ENCODE results near the gene IPO9.
A peak's percentile ranks its signal among the peaks of the same experiment; 100 is the strongest.
"Not testable (repeated sequence)": the region's sequence is repeated elsewhere in the genome, so short reads cannot be mapped to it uniquely, and the experiment has no call there.

The IPO9 gene

DNA sequence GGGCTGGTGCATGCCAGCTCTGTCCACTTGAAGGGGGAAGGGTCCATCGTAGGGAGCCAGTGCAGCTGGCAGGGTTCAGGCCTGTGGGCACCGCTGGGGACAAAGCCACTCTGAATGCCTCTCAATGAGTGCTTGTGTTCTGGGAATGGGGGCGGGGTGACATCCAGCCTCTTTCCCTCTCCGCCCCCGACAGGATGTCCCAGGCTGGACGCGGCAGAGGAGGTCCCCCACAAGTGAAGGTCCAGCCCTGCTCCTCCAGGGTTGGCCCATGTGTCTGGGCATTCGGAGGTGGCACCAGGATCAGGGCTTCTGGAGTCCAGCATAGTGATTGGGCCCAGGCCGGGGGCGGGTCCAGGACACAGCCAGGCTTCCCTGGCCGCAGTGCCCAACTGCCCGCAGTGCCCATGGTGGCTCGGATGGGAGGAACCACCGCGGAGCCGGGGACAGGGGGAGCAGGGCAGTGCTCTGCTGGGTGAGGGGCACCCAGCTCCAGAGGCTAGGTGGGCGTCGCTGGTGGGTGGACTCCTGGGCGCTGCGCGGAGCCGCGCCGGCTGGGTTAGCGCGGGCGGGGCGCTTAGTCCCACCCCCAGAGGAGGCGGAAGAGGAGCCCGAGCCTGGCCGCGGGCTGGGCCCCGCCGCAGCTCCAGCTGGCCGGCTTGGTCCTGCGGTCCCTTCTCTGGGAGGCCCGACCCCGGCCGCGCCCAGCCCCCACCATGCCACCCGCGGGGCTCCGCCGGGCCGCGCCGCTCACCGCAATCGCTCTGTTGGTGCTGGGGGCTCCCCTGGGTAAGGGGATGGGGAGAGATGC is 59.5 kb downstream of the IPO9 start, which contains the start of gene SHISA4:
TSS of gene SHISA4 (plus strand) at position 617 of the 808 bp plus-strand sequence. CDS start at position 714, 97 bp downstream.
- DNase-seq, result peak; percentile 64 to 98 (median 93)

DNA sequence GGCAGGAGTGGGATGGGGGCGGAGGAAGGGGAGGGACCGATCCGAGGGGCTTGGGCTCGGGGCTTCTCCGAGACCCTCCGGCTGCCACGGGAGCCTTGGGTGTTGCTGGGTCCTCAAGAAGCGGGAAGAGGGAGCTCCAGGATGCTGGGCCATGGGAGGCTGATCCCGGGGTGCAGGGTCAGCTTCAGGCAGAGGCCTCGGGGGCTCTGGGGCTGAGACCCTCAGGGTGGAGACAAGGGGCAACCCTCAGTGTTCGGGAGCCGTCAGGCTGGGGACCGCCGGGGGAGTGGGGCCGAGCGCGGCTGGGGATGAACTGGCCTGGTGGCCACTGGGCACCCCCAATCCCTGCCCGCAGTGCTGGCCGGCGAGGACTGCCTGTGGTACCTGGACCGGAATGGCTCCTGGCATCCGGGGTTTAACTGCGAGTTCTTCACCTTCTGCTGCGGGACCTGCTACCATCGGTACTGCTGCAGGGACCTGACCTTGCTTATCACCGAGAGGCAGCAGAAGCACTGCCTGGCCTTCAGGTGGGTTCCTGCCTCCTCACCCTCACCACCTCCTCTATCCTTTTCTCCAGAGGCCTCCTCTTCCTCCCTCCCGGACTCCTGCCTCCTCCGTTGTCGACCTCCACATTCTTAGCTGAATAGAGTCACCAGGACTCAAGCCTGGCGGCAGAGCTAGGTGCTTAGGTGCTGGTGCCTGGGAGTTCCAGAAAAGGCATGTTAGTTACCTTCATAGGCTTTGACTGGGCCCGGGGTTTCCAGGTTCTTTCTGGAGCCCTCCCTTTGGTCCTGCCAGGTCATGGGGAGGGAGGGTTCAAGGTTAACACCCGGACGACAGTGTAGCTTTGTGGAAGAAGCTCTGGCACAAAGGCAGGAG is 60.4 kb downstream of the IPO9 start:
- peak in 4 of 51 donors; percentile 19 to 57 (median 50) for DNase-seq

DNA sequence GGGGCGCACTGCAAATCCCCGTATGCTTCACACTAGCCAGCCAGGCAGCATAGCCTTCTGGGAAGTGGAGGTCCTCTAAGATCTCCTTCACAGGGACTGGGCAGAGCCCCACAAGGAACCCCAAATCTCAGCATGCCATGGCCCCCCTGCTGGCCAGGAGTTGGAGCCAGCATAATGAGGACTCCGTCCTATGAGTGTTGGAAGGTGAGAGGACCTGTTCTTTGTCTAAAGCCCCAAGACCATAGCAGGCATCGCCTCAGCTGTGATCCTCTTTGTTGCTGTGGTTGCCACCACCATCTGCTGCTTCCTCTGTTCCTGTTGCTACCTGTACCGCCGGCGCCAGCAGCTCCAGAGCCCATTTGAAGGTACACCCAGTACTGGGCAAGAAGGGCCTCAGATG is 61.3 kb downstream of the IPO9 start:
- DNase-seq, result no peak

DNA sequence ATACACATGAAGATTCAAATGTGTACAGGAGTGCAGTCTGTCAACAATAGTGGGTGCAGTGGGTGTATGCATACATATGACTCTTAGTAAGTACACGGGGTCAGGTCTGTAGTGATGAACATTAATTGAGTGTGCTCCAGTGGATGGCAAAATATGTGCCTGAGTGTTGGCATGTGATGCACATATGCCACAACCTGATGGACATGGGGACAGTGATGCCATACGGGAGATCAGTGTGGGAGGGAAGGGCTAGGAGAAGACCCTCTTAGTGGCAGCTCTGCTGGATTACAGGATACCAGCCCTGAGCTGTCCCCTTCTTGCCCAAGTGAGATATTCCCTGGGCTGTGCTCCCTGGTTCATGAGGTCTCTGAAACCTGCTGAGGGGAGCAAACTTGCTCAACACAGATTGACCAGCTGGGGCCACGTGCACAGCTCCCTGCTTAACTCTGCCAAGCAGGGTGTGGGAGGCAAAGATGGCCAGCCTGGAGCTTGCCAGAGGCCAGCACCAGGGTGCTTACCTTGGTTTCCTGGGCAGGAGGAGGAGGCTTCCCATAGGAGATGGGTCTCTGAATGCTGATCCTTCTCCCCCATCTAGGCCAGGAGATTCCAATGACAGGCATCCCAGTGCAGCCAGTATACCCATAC is 62.0 kb downstream of the IPO9 start:
- no peak for DNase-seq

DNA sequence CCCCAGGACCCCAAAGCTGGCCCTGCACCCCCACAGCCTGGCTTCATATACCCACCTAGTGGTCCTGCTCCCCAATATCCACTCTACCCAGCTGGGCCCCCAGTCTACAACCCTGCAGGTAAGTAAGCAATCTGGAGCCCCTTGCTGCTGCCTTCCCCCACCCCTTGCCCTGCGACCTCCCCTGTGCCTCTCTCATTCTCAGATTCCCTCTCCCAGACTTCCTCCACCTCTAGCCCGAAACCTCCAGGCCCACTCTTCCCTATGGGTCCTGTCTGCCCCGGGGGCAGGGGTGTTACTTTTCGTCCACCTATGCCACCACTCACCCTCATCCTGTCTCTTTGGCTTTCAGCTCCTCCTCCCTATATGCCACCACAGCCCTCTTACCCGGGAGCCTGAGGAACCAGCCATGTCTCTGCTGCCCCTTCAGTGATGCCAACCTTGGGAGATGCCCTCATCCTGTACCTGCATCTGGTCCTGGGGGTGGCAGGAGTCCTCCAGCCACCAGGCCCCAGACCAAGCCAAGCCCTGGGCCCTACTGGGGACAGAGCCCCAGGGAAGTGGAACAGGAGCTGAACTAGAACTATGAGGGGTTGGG is 62.6 kb downstream of the IPO9 start:
- no peak for DNase-seq

DNA sequence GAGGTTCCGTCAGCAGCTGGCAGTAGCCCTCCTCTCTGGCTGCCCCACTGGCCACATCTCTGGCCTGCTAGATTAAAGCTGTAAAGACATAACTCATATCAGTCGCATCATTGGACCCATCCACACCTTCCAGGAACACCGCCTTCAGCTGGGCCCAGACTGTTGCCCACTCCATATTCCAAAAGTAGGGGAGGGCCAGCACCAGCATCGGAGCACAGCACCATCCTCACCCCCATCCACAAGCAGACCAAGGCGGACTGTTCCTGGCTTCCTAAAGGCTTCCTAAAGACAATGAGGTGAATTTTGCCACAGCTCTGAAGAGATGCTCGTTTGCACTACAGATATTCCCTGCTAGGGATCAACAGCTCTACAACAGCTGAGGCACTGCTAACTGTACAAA is 63.3 kb downstream of the IPO9 start:
- no peak for DNase-seq

DNA sequence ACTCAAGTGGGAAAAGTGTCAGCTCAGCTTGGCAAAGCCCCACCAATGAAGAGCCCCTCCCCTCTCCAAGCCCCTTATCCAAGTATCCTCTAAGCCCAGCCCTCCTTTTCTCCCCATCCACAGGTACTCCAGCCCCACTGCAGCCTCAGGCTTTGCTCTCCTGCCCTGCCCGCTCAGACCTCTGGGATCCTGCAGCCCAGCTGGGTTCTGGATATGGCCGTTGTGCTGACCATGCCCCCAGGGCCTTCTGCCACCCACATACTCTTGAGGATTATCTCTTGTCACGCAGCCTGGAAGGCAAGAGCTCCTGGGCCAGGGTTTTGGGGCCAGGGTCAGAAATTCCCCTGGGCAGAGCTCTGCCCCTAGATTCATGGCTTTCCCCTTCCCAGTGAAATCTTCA is 64.5 kb downstream of the IPO9 start:
- no peak for DNase-seq

DNA sequence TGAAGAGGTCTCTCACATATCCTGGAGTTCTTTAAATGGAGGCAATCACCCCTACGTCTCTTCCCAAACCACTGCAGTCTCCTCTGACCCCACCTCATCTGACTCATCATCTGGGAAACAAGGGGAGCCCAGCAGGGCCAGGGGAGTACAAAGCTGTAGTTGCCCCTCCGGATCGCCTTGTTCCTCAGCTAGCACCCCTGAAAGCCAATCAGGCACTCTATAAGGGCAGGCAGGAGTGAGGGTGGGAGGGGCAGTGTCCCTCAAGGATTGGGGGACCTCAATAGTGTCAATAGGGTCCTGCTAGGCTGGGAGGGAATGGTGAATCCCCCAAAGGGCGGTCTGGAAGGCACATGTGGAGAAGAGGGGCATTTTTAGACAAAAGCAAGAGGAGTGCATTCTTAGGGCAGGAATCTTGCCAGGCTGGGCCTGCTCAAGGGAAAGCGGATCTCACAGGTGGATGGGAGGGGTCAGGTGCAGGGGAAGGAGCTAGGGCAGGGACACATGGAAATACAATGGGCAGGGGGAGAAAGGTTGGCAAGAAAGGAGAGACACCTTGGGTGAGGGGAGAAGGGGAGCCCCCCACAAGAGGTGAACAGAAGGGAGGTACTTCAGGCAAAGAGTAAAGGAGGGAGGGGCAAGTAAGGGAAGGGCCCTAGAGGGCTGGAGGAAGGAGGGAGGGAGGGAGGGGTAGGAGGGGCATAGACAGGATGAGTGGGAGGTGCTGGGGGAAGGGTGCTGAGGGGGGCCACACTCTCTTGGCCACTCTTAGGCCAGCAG is 65.6 kb downstream of the IPO9 start:
- DNase-seq, result no peak

DNA sequence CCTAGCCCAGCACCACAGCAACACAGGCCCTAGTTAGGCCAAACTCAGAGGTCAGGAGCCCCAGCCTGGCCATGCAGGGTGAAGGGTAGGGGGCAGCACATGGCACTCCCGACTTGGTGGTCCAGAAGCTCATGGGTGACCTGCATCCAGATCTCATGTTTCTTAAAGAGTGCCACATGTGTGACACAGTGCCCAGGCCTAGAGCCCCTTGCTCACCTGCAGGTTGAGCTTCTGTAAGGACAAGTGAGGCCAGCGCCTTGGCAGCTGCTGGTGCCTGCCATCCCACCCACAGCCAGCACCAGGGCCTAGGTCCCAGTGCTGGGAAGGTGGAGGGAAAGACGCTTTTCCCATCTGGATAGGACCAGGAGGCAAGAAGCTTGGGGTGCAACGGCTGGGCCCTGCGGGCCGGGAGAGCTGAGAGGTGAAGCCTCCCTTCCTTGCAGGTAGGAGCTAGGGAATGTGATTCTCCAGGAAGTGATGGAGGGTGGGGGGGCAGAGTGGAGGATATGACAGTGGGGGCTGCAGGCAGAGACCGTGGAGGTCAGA is 66.2 kb downstream of the IPO9 start:
- no peak for DNase-seq

DNA sequence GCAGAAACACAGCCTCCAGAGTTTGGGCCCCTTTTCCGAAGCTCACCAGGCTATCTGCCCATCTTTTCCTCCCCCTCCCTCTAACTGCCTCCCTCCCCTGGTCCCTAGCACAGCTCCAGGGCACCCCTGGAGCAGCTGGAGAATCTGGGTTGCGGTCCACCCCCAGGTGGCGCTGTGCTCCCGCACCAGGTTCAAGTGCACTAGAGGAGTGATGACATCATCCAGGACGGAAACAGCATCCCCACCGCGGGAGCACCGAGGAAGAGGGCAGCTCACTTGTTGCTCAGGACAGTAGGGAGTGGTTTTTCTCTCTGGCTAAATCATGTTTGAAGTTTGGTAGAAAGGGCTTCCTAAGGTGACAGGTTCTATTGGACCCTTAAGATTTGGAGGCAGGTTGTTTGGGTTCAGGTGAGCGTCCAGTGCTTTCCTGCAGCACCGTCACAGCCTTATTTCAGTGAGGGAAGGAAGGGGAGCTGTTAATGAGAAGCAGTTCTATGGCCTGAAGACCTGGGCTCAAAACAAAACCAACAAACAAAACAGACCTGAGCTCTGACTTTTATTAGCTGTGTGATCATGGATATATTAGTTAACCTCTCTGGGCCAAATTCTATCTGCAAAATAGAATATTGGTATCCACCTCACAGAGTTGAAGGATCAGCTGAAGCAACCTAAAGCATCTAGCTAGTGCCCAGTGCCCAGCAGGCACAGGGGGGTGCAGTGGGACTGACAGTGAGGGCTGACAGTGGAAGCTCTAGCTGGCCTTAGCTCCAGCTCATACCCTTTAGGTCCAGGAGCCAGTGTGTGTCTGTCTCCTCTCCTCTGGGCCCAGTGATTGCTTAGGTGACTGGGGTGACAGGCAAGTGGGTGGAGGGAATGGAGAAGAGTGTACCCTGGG is 67.2 kb downstream of the IPO9 start:
- DNase-seq, result peak in 49 of 51 donors; percentile 19 to 89 (median 70)

DNA sequence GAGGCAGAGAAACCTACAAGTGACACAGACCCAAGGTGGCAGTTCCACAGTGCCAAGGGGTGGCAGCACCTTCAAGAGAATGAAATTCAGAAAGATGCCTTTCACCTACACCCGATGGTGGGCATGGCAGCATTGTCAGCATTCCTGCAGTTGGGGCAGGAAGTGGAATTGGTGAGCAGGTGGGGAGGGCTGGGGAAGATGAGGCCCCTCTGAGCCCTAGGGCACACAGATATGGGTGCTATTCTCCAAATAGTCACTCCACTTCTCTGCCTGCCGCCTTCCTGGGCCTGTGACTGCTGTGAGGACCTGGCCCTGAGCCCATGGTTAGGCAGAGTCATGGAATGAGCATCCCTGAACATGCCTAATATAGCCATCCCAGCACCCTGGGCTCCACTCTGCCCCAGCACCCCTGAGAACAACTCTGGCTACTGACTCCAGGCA is 68.0 kb downstream of the IPO9 start:
- DNase-seq, result no peak

DNA sequence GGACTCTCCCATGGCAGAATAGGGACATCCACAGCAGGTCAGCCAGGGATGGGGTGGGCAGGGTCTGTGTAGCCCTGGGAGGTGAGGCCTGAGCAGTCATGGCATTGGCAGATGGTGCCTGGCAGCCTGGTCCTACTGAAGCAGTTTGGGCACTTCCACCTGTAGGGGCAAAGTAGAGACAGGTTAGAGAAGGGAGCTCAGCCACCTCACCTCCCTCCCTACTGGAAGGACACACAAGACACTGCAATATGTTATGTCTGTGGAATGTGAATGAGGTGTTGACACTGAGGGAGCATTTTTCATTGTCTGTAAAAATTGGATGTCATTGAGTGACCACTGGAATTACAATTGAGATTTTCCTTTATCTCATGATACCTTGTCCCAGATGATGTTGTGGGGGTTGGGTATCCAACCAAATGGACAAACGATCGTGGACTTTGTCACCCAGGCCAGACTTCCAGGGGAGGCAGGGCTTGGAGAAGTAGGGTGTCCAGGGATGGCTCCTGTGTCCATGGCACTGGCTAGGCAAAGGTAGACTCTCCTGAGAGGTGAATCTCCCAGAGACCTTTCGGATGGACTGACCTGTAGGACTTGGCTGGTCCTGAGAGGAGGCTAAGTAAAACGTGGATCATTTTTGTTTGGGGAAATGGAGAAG is 69.4 kb downstream of the IPO9 start:
- DNase-seq, result no peak

DNA sequence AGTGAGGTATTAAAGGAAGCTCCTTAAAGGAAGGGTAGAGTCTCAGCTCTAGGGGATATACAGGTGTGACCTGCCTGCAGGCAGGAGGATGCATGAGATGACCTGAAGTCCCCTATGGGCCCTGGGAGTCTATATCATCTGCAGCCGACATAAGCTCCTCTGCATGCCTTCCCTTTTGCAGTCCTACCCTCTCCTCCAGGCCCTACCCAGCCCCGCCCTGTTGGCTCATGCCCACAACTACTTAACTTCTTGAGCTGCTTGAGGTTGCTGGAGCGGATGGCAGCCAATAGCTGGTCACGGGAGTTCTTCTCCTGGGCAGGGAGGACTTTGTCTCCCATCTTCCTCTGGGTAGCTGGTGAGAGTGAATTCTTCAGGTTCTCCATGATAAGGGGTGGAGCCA is 70.0 kb downstream of the IPO9 start:
- no peak for DNase-seq

DNA sequence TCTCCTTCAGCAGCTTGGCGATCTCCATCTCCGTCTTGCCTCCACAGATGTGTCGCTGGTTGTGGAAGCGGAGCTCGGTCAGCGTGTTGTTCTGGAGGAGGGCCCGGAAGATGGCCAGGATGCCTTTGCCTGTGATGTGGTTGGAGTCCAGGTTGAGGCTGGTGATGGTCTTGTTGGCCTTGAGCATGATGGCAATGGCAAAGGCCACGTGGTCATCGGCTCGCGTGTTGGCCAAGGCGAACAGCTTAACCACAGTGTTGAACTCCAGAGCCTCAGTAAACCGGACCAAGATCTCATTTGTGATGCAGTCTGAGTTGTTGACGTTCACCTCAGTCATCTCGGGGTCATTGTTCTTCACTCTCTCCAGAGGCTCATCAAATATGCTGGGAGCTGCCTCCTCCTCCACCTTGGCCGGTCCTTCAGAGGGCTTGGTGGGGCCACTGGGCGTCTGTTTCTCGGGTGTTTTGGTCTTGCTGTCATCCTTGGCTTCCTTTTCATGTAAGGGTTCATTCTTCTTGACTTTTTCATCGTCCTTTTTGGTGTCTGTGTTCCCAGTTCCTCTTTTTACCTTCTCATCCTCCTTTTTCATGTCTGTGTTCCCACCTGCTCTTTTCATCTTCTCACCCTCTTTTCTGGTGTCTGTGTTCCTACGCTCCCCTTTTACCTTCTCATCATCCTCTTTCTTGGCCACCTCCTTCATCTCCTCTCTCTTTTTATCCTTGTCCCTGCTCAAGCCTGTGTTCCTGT is 70.9 kb downstream of the IPO9 start:
- DNase-seq, result no peak

DNA sequence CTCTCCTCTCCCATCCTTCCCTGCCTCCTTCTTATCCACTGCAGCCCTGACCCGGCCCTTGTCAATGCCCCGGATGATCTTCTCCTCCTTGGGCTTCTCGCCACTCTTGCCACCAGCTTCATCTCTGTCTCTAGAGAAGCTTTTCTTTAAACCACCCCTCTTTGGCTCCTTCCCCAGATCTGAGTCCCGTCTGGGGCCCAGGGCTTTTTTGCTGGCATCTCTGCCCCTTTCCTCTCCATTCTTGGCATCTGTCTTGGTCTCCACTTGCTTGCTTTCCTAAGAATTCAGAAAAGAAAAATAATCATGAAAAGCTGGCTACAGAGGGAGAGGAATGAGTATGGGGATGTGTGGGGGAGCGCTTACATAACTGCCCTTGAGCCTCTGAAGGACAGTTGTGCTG is 71.5 kb downstream of the IPO9 start:
- no peak for DNase-seq

DNA sequence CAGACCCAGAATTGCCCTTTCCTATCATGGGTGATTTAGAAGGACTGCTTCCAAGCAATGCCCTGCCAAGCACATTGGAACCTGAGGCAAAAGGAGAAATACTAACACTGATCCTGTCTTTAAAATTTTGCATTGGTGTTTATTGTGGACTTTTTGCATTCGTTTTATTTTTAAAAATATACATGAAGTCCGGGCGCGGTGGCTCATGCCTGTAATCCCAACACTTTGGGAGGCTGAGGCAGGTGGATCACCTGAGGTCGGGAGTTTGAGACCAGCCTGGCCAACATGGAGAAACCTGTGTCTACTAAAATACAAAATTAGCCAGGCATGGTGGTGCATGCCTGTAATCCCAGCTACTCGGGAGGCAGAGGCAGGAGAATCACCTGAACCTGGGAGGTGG is 72.1 kb downstream of the IPO9 start:
- not testable (repeated sequence) for DNase-seq

DNA sequence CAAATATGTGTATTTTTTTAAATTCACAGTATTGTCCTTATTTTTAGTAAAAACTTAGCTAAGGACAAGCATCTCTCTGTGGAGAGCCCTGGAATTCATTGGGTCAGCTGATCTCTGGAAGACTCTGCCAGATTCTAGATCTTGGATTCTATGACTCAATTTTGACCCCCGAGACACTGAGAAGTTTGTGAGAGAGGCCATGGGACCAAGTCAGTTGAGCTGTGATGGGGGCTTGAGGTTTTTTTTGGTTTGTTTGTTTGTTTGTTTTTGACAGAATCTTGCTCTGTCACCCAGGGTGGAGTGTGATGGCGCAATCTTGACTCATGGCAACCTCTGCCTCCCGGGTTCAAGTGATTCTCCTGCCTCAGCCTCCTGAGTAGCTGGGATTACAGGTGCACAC is 73.2 kb downstream of the IPO9 start:
- DNase-seq, result no peak

DNA sequence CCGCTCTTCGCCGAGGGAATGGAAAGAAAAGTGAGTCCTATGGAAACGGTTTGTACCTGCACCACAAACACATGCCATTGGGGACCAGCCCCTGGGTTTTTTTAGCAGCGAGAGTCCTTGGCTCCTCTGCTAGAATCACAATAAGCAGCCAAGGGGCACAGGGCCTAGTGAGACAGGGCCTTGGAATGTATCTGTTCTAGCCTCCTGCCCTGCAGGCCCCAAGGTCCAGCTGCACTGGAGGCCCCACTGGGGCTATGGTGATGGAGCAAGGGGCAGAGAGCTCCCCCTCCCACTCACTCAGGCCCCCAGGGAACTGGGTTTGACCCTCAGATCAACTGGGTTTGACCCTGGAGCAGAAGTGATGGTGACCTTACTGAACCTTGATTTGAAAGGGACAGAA is 74.2 kb downstream of the IPO9 start:
- no peak for DNase-seq

Data from hypothalamus (tissue), 51 donors.